Measurements from ENCODE around the gene NR2F6. TPM values are rescaled to one million over a fixed set of nuclear protein-coding genes. Genes with fewer than 3 reads are reported as not detected.

NR2F6 gene
- total RNA-seq, 1 experiment from 2014 or later: 96.5 TPM

DNA sequence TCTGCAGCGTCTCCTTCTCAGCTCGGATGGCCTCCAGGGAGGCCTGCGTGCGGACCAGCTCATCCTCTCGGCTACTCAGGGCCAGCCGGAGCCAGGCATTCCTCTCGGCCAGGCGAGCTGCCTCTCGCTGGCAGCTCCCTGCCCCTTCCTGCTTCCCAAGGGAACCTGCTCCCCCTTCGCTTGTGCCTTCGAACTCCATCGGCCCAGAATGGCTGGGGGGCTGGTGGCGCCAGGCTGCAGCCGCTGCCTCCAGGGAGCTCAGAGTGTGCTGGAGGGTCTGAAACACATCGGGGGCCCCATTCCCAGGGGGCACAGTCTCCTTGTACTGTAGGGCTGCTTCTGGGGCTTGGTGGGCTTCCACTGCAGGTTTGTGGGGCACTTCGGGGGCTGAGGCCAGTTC, 16.8 kb upstream of the NR2F6 start:
- no TSS peak for BruUV-seq (replicated peaks)
- DNase-seq: no peak
- Histone ChIP-seq H3K4me1 (no peaks in the 10 kb centered on the region), H3K27me3 (replicated peaks; ENCODE audit: control insufficient read depth, insufficient read depth, low read length) (no peaks in the 10 kb centered on the region), H3K4me3 (ENCODE audit: low read depth, low read length) (no peak overlapping the region), H3K36me3 (ENCODE audit: control insufficient read depth, insufficient read depth, low read length) (no peaks in the 10 kb centered on the region), H3K9me3 (no peaks in the 10 kb centered on the region)
- ChIA-PET POLR2A (no interaction called here), CTCF (no interaction called here)
- no peaks in the 10 kb centered on the region for H3K27me3 Mint-ChIP-seq (ENCODE audit: insufficient read depth, unreplicated experiment)
- peaks cover 9% of the 10 kb centered on the region for H3K36me3 Mint-ChIP-seq (ENCODE audit: insufficient read depth, unreplicated experiment)
- H3K27ac Mint-ChIP-seq (ENCODE audit: unreplicated experiment): no peak overlapping the region
- peaks cover 8% of the 10 kb centered on the region for H3K4me1 Mint-ChIP-seq (ENCODE audit: low read depth, unreplicated experiment)
- H3K4me3 Mint-ChIP-seq (ENCODE audit: unreplicated experiment): no peak overlapping the region
- TF ChIP-seq, protein P1, sequence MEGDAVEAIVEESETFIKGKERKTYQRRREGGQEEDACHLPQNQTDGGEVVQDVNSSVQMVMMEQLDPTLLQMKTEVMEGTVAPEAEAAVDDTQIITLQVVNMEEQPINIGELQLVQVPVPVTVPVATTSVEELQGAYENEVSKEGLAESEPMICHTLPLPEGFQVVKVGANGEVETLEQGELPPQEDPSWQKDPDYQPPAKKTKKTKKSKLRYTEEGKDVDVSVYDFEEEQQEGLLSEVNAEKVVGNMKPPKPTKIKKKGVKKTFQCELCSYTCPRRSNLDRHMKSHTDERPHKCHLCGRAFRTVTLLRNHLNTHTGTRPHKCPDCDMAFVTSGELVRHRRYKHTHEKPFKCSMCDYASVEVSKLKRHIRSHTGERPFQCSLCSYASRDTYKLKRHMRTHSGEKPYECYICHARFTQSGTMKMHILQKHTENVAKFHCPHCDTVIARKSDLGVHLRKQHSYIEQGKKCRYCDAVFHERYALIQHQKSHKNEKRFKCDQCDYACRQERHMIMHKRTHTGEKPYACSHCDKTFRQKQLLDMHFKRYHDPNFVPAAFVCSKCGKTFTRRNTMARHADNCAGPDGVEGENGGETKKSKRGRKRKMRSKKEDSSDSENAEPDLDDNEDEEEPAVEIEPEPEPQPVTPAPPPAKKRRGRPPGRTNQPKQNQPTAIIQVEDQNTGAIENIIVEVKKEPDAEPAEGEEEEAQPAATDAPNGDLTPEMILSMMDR (IDR thresholded peaks at IDR 0.05; ENCODE audit: insufficient read depth in 1 of 2, low read depth in 1 of 2, low read length in 1 of 2, severe bottlenecking in 1 of 2, unreplicated experiment in 1 of 2): no peak
- no peaks in the 10 kb centered on the region for H3K9me3 Mint-ChIP-seq (ENCODE audit: unreplicated experiment)
- intact Hi-C loops (cut with micrococcal nuclease; ENCODE audit: unreplicated experiment): no loop called here

DNA sequence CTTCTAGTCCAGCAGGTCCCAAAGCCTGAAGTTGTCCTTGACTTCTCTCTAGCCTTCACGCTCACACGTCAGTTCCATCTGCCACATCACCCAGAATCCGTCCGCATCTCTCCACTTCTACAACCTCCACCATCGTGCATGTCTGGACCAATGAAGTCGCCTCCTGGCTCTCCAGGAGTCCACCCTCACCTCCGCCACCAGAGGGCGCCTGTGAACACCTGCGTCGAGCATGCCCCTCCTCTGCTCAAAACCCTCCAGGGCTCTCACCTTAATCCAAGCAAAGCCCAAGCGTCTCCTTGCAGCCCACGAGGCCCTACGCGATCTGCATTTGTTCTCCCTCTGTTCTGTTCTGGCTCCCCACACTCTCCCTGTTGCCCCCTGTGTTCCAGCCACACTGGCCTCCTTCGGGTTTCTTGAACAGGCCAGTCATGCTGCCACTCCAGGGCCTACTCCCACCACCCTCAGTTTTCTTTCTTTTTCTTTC, 15.2 kb upstream of the NR2F6 start:
- peak overlapping the region; percentile 2 for H3K27ac Mint-ChIP-seq (ENCODE audit: unreplicated experiment)
- H3K4me3 Mint-ChIP-seq (ENCODE audit: unreplicated experiment): no peak overlapping the region

DNA sequence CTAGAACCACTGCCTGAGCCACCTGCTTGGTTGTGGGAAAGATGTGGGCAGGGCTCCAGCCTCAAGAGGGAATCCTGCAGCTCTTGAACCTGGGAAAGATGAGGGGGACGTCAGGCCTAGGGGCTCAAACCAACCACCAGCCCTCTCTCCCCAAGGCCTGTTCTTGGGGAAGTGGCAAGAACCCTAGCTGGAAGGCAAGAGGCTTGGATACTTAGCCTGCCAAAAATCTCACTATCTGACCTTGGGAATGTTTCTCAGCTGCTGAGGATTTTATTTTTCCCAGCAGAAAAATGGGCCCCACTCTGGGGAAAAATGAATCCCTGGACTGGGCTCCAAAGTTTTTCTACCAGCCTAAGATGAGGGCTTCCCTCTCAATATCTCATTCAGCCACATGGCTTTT, 14.2 kb upstream of the NR2F6 start:
- no TSS peak for BruUV-seq (replicated peaks)

More for the DNA sequence above, 15.2 kb upstream of the NR2F6 start:
- intact Hi-C loops (cut with micrococcal nuclease; ENCODE audit: unreplicated experiment): loop anchor here (2.0 kb wide), 1 partner anchor 14 kb away; no protein-coding TSS in a partner anchor
- Mint-ChIP-seq H3K27me3 (ENCODE audit: insufficient read depth, unreplicated experiment) (no peaks in the 10 kb centered on the region), H3K9me3 (ENCODE audit: unreplicated experiment) (no peaks in the 10 kb centered on the region), H3K36me3 (ENCODE audit: insufficient read depth, unreplicated experiment) (no peaks in the 10 kb centered on the region), H3K4me1 (ENCODE audit: low read depth, unreplicated experiment) (peaks cover 8% of the 10 kb centered on the region)
- CTCF ChIA-PET: interaction anchor here (1.2 to 1.4 kb wide), 2 partner anchors 22 to 46 kb away, joined by 4 to 6 read pairs; partner anchors contain the start of gene USE1
- H3K36me3 ChIP-seq (ENCODE audit: control insufficient read depth, insufficient read depth, low read length): no peaks in the 10 kb centered on the region
- TF ChIP-seq, protein P1 (IDR thresholded peaks at IDR 0.05; ENCODE audit: insufficient read depth in 1 of 2, low read depth in 1 of 2, low read length in 1 of 2, severe bottlenecking in 1 of 2, unreplicated experiment in 1 of 2): peak; percentile 87 to 94
- H3K4me1 ChIP-seq: no peaks in the 10 kb centered on the region
- POLR2A ChIA-PET: interaction anchor here (0.6 kb wide), 1 partner anchor 12 kb away, joined by 3 read pairs; no protein-coding TSS in a partner anchor
- DNase-seq: peak; percentile 90 to 91
- H3K4me3 ChIP-seq (ENCODE audit: low read depth, low read length): no peak overlapping the region
- no peaks in the 10 kb centered on the region for H3K9me3 ChIP-seq
- H3K27me3 ChIP-seq (replicated peaks; ENCODE audit: control insufficient read depth, insufficient read depth, low read length): no peaks in the 10 kb centered on the region
- no TSS peak for BruUV-seq (replicated peaks)

More for the DNA sequence above, 14.2 kb upstream of the NR2F6 start:
- Mint-ChIP-seq H3K27me3 (ENCODE audit: insufficient read depth, unreplicated experiment) (no peaks in the 10 kb centered on the region), H3K36me3 (ENCODE audit: insufficient read depth, unreplicated experiment) (no peaks in the 10 kb centered on the region), H3K27ac (ENCODE audit: unreplicated experiment) (no peak overlapping the region), H3K4me1 (ENCODE audit: low read depth, unreplicated experiment) (peaks cover 8% of the 10 kb centered on the region), H3K9me3 (ENCODE audit: unreplicated experiment) (no peaks in the 10 kb centered on the region), H3K4me3 (ENCODE audit: unreplicated experiment) (no peak overlapping the region)
- no peak for DNase-seq
- CTCF ChIA-PET: interaction anchor here (0.6 to 1.4 kb wide), 3 partner anchors 23 to 45 kb away, joined by 4 to 6 read pairs (median 4); partner anchors contain the start of gene USE1
- TF ChIP-seq, protein P1 (IDR thresholded peaks at IDR 0.05; ENCODE audit: insufficient read depth in 1 of 2, low read depth in 1 of 2, low read length in 1 of 2, severe bottlenecking in 1 of 2, unreplicated experiment in 1 of 2): no peak
- Histone ChIP-seq H3K9me3 (no peaks in the 10 kb centered on the region), H3K4me3 (ENCODE audit: low read depth, low read length) (no peak overlapping the region), H3K4me1 (peaks cover 7% of the 10 kb centered on the region), H3K36me3 (ENCODE audit: control insufficient read depth, insufficient read depth, low read length) (no peaks in the 10 kb centered on the region), H3K27me3 (replicated peaks; ENCODE audit: control insufficient read depth, insufficient read depth, low read length) (no peaks in the 10 kb centered on the region)
- intact Hi-C loops (cut with micrococcal nuclease; ENCODE audit: unreplicated experiment): loop anchor here (2.0 kb wide), 1 partner anchor 13 kb away; no protein-coding TSS in a partner anchor
- POLR2A ChIA-PET: no interaction called here
